Osteoblast (primary cell): Measurements from ENCODE around the gene CRHR1. TPM values are rescaled to one million over a fixed set of nuclear protein-coding genes. Genes with fewer than 3 reads are reported as not detected.

Experiments
- DNase-seq: peaks from one replicate; pipeline ENCODE4 v3.0.0; 2011; ENCODE audit warnings: low spot score, mixed read lengths; ENCODE audit not compliant: insufficient read length; ENCODE audit errors: missing footprints
- H2AFZ ChIP-seq: 2 replicates; pipeline ENCODE4 v1.6.0; 2011; ENCODE audit warnings: mild to moderate bottlenecking, low read length
- H3K27ac ChIP-seq: 2 replicates; pipeline ENCODE4 v1.5.1; 2011; ENCODE audit warnings: mild to moderate bottlenecking, low read depth, low read length, moderate library complexity
- H3K27me3 ChIP-seq: 2 replicates; pipeline ENCODE4 v1.6.0; 2012; ENCODE audit warnings: mild to moderate bottlenecking, control low read depth, inconsistent platforms, low read length, moderate library complexity; ENCODE audit not compliant: insufficient read depth
- H3K36me3 ChIP-seq: 2 replicates; pipeline ENCODE4 v1.5.1; 2011; ENCODE audit warnings: mild to moderate bottlenecking, low read length, control low read depth, moderate library complexity; ENCODE audit not compliant: insufficient read depth
- H3K4me1 ChIP-seq: 2 replicates; pipeline ENCODE4 v1.5.1; 2011; ENCODE audit warnings: mild to moderate bottlenecking, low read length, control low read depth, moderate library complexity; ENCODE audit not compliant: insufficient read depth
- H3K4me2 ChIP-seq: 2 replicates; pipeline ENCODE4 v1.6.0; 2011; ENCODE audit warnings: mild to moderate bottlenecking, low read length; ENCODE audit not compliant: insufficient read depth
- H3K4me3 ChIP-seq: fragments of 200-600 bp; sonication (generic); 3 replicates; pipeline ENCODE4 v1.5.1; 2012; ENCODE audit warnings: mild to moderate bottlenecking, low read length, inconsistent platforms; ENCODE audit not compliant: insufficient read depth
- H3K79me2 ChIP-seq: 2 replicates; pipeline ENCODE4 v1.6.0; 2012; ENCODE audit warnings: mild to moderate bottlenecking, low read length, control low read depth, inconsistent platforms; ENCODE audit not compliant: insufficient read depth
- H3K9me3 ChIP-seq: 2 replicates; pipeline ENCODE4 v1.5.1; 2011; ENCODE audit warnings: low read depth, low read length, control low read depth
- H4K20me1 ChIP-seq: 2 replicates; pipeline ENCODE4 v1.6.0; 2012; ENCODE audit warnings: mild to moderate bottlenecking, low read length, control low read depth; ENCODE audit not compliant: insufficient read depth
- total RNA-seq: library from RNA; depleted of rRNA; stranded (reverse); fragments of >200 nt; gene quantifications from 2 replicates; pipeline ENCODE4 v1.2.3, GENCODE V29; 2012
- TF ChIP-seq, protein P1 (sequence below): IDR thresholded peaks from 2 replicates; pipeline ENCODE4 v1.5.1; 2011; ENCODE audit warnings: mild to moderate bottlenecking, low read depth, low read length, moderate library complexity; ENCODE audit errors: extremely low read depth

CRHR1 gene
- total RNA-seq, 1 donor: not detected

DNA sequence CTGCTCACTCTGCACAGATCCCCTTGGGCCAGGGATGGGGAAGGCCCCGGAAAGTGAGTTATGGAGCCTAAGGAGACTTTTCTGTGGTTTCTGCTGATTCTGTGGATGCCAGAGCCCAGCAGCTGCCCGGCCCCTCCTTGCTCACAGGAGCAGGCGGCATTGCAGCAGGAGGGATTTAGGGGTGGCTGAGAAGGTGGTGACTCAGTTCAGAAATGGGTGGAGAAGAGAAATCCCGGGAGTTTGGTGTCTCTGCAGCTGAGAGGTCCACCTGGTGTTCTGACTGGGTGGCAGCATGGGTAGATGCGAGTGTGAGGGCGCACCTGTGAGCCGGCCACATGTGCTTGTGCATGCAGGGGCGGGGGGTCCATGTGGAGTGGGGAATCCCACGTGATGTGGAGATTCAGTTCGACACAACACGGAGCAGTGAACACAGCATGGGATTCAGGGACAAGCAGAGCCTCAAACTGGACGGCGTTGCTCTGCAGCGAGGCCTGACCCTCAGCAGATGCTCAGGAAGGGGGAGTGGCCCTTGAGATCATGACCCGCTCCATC is 44.5 kb downstream of the CRHR1 start:
- no peak overlapping the region for H2AFZ ChIP-seq
- DNase-seq: no peak
- no peak overlapping the region for H3K27ac ChIP-seq
- H3K79me2 ChIP-seq: no peaks in the 10 kb centered on the region
- TF ChIP-seq, protein P1, sequence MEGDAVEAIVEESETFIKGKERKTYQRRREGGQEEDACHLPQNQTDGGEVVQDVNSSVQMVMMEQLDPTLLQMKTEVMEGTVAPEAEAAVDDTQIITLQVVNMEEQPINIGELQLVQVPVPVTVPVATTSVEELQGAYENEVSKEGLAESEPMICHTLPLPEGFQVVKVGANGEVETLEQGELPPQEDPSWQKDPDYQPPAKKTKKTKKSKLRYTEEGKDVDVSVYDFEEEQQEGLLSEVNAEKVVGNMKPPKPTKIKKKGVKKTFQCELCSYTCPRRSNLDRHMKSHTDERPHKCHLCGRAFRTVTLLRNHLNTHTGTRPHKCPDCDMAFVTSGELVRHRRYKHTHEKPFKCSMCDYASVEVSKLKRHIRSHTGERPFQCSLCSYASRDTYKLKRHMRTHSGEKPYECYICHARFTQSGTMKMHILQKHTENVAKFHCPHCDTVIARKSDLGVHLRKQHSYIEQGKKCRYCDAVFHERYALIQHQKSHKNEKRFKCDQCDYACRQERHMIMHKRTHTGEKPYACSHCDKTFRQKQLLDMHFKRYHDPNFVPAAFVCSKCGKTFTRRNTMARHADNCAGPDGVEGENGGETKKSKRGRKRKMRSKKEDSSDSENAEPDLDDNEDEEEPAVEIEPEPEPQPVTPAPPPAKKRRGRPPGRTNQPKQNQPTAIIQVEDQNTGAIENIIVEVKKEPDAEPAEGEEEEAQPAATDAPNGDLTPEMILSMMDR: no peak
- no peaks in the 10 kb centered on the region for H4K20me1 ChIP-seq
- peaks cover 5% of the 10 kb centered on the region for H3K27me3 ChIP-seq
- no peaks in the 10 kb centered on the region for H3K9me3 ChIP-seq
- H3K4me3 ChIP-seq: no peak overlapping the region
- no peaks in the 10 kb centered on the region for H3K4me1 ChIP-seq
- H3K36me3 ChIP-seq: no peaks in the 10 kb centered on the region
- H3K4me2 ChIP-seq: no peak overlapping the region

DNA sequence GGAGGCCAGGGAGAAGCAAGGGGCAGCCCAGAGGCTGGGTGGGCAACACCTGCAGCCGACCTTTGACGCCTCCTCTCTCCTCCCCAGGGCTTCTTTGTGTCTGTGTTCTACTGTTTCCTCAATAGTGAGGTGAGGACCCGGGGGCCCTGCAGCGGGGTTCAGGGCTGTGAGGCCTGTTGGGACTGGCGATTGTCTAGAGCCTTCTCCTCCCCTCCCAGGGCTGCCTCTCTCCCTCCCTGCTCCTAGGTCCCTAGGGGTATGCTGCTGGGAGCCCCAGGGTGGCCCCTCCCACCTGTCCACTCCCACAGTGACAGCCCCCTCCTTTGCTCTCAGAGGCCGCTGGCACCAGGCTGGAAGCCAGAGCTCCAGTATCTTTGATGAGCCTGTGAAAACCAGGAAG is 49.8 kb downstream of the CRHR1 start:
- no peaks in the 10 kb centered on the region for H3K36me3 ChIP-seq
- no peaks in the 10 kb centered on the region for H3K9me3 ChIP-seq
- H3K27ac ChIP-seq: no peak overlapping the region
- no peak overlapping the region for H2AFZ ChIP-seq
- TF ChIP-seq, protein P1: no peak
- H3K4me2 ChIP-seq: no peak overlapping the region
- H3K27me3 ChIP-seq: no peaks in the 10 kb centered on the region
- H3K4me3 ChIP-seq: no peak overlapping the region
- H3K4me1 ChIP-seq: no peaks in the 10 kb centered on the region
- DNase-seq: no peak
- H3K79me2 ChIP-seq: no peaks in the 10 kb centered on the region
- no peaks in the 10 kb centered on the region for H4K20me1 ChIP-seq

DNA sequence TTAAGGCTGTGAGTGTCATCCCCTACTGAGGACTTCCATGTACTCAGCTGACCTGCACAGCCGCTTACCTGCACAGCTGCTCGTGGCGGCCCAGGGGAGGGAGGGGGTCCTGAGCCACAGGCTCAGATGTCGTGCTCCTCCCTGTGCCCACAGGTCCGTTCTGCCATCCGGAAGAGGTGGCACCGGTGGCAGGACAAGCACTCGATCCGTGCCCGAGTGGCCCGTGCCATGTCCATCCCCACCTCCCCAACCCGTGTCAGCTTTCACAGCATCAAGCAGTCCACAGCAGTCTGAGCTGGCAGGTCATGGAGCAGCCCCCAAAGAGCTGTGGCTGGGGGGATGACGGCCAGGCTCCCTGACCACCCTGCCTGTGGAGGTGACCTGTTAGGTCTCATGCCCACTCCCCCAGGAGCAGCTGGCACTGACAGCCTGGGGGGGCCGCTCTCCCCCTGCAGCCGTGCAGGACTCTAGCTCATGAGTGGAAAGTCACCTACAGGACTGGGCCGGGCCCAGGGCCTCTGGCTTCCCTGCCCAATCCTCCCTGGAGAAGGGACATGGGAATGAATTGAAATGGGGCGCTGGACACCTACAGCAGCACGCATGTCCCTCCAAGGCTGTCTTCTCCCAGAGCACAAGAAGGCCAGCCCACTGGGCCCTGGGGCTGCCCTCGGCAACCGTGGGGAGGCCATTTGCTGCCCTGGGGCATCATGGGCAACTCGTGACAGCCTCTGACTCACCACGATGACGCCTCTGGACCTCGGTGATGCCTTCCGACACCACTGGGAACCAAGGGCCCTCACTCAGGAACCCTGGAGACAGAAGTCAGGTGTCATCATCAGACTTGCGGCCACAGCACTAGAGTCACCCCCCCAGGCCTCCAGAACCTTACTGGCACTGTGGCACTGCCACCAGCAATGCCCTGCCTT is 50.6 kb downstream of the CRHR1 start:
- no peak overlapping the region for H2AFZ ChIP-seq
- DNase-seq: peak; percentile 79
- no peak overlapping the region for H3K4me3 ChIP-seq
- H3K79me2 ChIP-seq: no peaks in the 10 kb centered on the region
- no peak overlapping the region for H3K27ac ChIP-seq
- no peaks in the 10 kb centered on the region for H3K27me3 ChIP-seq
- H3K9me3 ChIP-seq: no peaks in the 10 kb centered on the region
- H3K4me2 ChIP-seq: no peak overlapping the region
- no peaks in the 10 kb centered on the region for H3K4me1 ChIP-seq
- no peaks in the 10 kb centered on the region for H4K20me1 ChIP-seq
- TF ChIP-seq, protein P1: no peak
- H3K36me3 ChIP-seq: no peaks in the 10 kb centered on the region

DNA sequence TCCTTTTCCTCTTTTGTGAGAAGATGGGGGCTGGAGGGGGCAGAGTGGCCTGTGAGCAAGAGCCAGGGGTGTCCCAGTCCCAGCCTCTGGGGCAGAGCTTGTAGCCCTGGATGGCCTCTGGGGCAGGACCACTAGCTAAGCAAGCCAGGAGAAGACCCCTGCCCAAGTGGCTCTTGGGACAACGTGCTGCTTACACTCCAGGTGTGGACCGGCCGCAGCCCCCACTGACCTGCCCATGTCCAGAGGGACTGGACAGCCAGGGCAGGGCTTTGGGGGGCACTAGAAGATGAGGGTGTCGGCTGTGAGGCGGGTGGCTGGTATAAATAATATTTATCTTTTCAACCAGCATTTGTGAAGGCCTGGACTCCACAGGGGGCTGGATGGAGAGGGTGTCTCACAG is 51.4 kb downstream of the CRHR1 start:
- H3K79me2 ChIP-seq: no peaks in the 10 kb centered on the region
- H3K4me1 ChIP-seq: no peaks in the 10 kb centered on the region
- H3K4me2 ChIP-seq: no peak overlapping the region
- H2AFZ ChIP-seq: no peak overlapping the region
- no peak overlapping the region for H3K27ac ChIP-seq
- no peaks in the 10 kb centered on the region for H3K9me3 ChIP-seq
- H3K36me3 ChIP-seq: no peaks in the 10 kb centered on the region
- H3K4me3 ChIP-seq: no peak overlapping the region
- H4K20me1 ChIP-seq: no peaks in the 10 kb centered on the region
- peak; percentile 67 for DNase-seq
- H3K27me3 ChIP-seq: no peaks in the 10 kb centered on the region
- TF ChIP-seq, protein P1: no peak
